Effector memory CD4-positive, alpha-beta T cell (primary cell): Measurements from ENCODE around the gene PRR5.
A peak's percentile ranks its signal among the peaks of the same experiment; 100 is the strongest.
"Not testable (repeated sequence)": the region's sequence is repeated elsewhere in the genome, so short reads cannot be mapped to it uniquely, and the experiment has no call there.

Source experiments
- DNase-seq, 3 donors: peaks; one replicate each; pipeline ENCODE4 v3.0.0-alpha.2; 2020
- H3K27ac ChIP-seq: 2 replicates; pipeline ENCODE4 v1.7.0; 2013; ENCODE audit warnings: mild to moderate bottlenecking, low read length, moderate library complexity; ENCODE audit not compliant: insufficient read depth, poor library complexity, severe bottlenecking
- H3K27me3 ChIP-seq: replicated peaks from 2 replicates; pipeline ENCODE4 v1.7.0; 2013; ENCODE audit warnings: mild to moderate bottlenecking, low read length; ENCODE audit not compliant: insufficient read depth, control insufficient read depth, poor library complexity, severe bottlenecking
- H3K36me3 ChIP-seq: 2 replicates; pipeline ENCODE4 v1.7.0; 2013; ENCODE audit warnings: mild to moderate bottlenecking, low read length, moderate library complexity; ENCODE audit not compliant: control insufficient read depth, insufficient read depth
- H3K4me1 ChIP-seq: 2 replicates; pipeline ENCODE4 v1.7.0; 2013; ENCODE audit warnings: low read length, mild to moderate bottlenecking; ENCODE audit not compliant: control insufficient read depth, insufficient read depth, poor library complexity, severe bottlenecking
- H3K4me3 ChIP-seq: 2 replicates; pipeline ENCODE4 v1.7.0; 2013; ENCODE audit warnings: low read length, low read depth, mild to moderate bottlenecking; ENCODE audit not compliant: insufficient read depth, poor library complexity, severe bottlenecking
- H3K9me3 ChIP-seq: 2 replicates; pipeline ENCODE4 v1.7.0; 2013; ENCODE audit warnings: mild to moderate bottlenecking, low read length, moderate library complexity; ENCODE audit not compliant: control insufficient read depth
- total RNA-seq, 3 donors: gene quantifications; one replicate each; lab custom pipeline; 2026; lab: John Stamatoyannopoulos, UW

The PRR5 gene, protein sequence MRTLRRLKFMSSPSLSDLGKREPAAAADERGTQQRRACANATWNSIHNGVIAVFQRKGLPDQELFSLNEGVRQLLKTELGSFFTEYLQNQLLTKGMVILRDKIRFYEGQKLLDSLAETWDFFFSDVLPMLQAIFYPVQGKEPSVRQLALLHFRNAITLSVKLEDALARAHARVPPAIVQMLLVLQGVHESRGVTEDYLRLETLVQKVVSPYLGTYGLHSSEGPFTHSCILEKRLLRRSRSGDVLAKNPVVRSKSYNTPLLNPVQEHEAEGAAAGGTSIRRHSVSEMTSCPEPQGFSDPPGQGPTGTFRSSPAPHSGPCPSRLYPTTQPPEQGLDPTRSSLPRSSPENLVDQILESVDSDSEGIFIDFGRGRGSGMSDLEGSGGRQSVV
- total RNA-seq, result 20.6 to 35.3 (median 29.4) reads per million in 3 donors

DNA sequence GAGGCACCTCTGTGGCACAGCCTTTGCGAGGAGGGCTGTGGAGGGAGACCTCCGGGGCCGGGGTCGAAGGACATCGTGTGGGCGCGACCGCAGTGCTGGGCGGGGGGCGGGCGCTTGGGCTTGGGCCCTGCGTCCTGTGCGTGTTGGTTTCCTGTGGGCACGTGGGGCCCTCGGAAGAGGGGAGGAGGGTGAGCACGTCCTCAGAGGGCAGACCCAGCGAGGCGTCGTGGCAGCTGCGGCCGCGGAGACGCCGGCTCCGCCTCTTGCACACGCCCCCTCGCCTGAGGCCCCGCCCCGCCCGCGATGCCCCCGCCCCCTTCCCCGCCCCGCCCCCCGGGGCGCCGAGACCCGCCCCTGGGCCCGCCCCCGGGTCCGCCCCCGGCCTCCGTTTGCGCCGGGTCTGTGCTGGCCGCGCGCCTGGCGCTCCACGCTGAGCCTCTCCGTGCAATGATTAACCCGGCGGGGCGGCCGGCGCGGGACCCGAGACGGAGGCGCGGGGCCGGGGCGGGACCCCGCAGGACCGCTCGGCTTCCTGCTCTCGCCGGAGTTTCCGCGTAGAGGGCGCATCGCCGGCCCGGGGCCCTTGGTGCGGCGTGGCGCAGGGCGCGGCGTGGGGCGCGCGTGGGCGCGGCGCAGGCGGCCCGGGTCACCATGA is at the start of gene PRR5:
Gene PRR5 (plus strand): TSS at position 381 of the 655 bp plus-strand sequence. CDS start 271 bp downstream, at position 652.
- Histone ChIP-seq H3K4me3 (peak within 1 kb of the TSS; percentile 68), H3K36me3 (peaks cover 6% of the 10 kb centered on the region), H3K9me3 (no peaks in the 10 kb centered on the region), H3K27me3 (no peaks in the 10 kb centered on the region), H3K4me1 (peaks cover 20% of the 10 kb centered on the region), H3K27ac (peak within 1 kb of the TSS; percentile 64)
- DNase-seq, result peak; percentile 71 to 79 (median 75)

DNA sequence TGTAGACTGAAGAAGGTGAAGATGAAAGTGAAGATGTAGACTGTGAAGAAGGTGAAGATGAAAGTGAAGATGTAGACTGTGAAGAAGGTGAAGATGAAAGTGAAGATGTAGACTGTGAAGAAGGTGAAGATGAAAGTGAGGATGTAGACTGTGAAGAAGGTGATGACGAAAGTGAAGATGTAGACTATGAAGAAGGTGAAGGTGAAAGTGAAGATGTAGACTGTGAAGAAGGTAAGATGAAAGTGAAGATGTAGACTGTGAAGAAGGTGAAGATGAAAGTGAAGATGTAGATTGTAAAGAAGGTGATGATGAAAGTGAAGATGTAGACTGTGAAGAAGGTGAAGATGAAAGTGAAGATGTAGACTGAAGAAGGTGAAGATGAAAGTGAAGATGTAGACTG is 49.1 kb upstream of the PRR5 start:
- not testable (repeated sequence) for H3K27ac ChIP-seq, H3K9me3 ChIP-seq, H3K4me3 ChIP-seq, H3K36me3 ChIP-seq, DNase-seq, H3K27me3 ChIP-seq, H3K4me1 ChIP-seq

DNA sequence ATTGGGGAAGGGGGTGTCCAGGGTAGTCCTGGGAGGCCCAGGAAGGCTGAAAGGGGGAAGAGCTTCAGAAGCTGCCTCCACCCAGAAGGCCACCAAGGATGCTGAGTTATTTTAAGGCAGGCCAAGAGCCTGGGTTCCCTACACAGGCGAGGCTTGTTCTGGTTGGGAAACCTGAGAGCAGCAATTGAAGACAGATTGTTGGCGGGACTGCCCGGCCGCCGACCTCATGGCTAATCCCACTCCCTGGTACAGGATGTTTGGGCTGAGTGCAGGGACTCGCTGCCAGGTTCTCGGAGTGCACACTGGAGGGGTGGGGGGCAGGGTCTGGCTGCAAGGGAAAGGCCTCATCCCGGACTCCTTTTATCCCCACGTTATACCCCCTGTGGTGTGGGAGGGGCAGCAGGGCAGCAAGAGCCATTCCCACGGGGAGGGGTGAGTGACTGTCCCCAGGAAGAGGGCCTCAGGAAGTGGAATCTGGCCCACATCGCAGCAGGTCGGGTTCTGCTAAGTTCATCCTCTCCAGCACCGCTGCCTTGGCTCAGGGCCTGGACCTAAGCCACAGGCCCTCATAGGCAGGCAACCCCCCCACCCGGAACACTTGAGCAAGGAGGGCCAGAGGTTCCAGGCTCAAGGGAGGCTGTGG is 43.6 kb upstream of the PRR5 start:
- Histone ChIP-seq H3K27ac (no peak overlapping the region), H3K9me3 (no peaks in the 10 kb centered on the region), H3K36me3 (no peaks in the 10 kb centered on the region), H3K4me1 (no peaks in the 10 kb centered on the region), H3K27me3 (no peaks in the 10 kb centered on the region), H3K4me3 (no peak overlapping the region)
- no peak for DNase-seq

GRCh38 chr22:44659140-44659539 is 42.9 kb upstream of the PRR5 start:
- H3K36me3 ChIP-seq, result no peaks in the 10 kb centered on the region
- H3K27me3 ChIP-seq, result no peaks in the 10 kb centered on the region
- DNase-seq, result no peak
- H3K4me3 ChIP-seq, result no peak overlapping the region
- H3K27ac ChIP-seq, result no peak overlapping the region
- H3K9me3 ChIP-seq, result no peaks in the 10 kb centered on the region
- peaks cover 7% of the 10 kb centered on the region for H3K4me1 ChIP-seq

DNA sequence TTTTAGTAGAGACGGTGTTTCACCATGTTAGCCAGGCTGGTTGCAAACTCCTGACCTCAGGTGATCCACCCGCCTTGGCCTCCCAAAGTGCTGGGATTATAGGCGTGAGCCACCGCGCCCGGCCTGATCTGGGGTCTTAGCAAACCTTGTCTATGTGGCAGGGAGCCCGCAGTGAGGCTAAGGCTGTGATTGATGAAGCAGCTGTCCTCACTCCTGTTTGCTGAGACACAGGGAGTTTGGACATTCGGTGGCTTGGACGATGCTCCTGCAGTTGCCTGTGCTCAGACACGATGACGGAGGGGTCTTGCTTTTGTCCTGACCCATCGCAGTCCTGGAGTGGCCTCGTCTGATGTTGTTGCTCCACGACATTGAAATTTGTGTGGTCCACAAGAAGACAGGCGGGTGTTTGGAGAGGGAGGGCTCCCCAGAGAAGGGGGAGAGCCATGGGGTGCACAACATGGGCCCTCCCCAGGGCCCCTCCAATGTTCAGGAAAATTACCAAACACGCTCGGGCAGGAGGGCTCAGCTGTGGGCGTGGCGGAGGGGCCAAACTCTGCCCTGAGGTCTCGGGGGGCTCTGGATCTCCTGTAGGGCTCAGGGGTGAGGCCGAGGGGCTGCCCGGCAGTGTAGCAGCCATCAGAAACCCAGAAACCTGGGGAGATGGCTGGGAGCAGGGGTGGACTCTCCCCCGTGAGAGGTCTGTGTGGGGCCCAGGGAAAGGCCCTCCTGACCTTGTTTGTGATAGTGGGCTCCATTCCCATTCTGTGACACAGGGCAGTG is 41.8 kb upstream of the PRR5 start:
- no peaks in the 10 kb centered on the region for H3K9me3 ChIP-seq
- H3K4me1 ChIP-seq, result peaks cover 16% of the 10 kb centered on the region
- no peaks in the 10 kb centered on the region for H3K27me3 ChIP-seq
- no peaks in the 10 kb centered on the region for H3K36me3 ChIP-seq
- H3K4me3 ChIP-seq, result no peak overlapping the region
- H3K27ac ChIP-seq, result no peak overlapping the region
- no peak for DNase-seq

DNA sequence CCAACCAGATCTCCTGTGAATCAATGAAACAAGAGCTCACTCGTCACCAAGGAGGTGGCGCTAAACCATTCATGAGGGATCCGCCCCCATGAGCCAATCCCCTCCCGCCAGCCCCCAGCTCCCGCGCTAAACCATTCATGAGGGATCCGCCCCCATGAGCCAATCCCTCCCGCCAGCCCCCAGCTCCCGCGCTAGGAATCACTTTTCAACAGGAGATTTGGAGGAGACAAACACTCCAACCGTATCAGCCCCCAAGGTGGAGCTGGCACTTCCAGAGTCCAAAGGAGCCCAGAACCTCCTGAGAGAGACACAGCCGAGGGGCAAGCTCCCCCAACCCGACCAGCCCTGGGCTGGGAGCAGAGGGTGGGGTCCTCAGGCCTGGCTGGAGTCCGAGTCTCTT is 40.9 kb upstream of the PRR5 start:
- no peak overlapping the region for H3K4me3 ChIP-seq
- no peak overlapping the region for H3K27ac ChIP-seq
- no peak for DNase-seq
- no peaks in the 10 kb centered on the region for H3K36me3 ChIP-seq
- H3K4me1 ChIP-seq, result peaks cover 20% of the 10 kb centered on the region
- H3K27me3 ChIP-seq, result no peaks in the 10 kb centered on the region
- H3K9me3 ChIP-seq, result no peaks in the 10 kb centered on the region

DNA sequence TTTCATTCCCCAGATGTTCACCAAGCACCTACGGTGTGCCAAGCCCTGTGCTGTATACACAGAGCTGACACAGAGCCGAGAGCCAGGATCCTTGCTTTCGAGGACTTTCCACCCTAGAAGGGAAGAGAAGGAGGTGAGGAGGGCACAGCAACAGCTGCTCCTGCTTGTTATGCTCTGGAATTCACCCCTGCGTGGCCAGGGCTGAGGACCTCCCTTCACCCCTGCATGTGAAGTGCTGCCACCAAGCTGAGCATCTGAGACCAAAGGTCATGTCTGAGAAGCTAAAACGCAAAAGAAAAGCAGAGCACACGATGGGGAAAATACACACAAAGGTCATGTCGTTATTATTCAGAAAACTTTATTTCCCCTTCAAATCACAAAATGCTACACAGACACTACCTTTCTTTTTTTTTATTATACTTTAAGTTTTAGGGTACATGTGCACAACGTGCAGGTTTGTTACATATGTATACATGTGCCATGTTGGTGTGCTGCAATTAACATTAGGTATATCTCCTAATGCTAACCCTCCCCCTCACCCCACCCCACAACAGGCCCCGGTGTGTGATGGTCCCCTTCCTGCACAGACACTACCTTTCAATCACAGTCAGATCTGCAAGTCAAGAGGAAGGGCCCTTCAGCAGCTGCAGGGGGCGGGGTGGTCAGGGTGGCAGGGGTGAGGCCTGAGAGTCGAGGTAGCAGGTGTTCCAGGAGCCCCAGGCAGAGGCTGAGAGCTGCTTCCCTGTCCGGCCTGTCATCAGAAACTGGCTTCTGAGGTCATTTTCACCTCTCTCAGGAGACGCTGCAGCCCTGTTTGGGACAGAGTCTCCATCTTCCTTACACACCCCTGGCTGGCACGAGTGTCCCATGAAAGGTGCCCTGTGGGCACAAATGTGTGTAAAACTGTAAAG is 40.1 kb upstream of the PRR5 start:
- Histone ChIP-seq H3K27ac (no peak overlapping the region), H3K4me3 (no peak overlapping the region), H3K36me3 (no peaks in the 10 kb centered on the region), H3K9me3 (no peaks in the 10 kb centered on the region), H3K4me1 (peaks cover 20% of the 10 kb centered on the region), H3K27me3 (no peaks in the 10 kb centered on the region)
- DNase-seq, result no peak

DNA sequence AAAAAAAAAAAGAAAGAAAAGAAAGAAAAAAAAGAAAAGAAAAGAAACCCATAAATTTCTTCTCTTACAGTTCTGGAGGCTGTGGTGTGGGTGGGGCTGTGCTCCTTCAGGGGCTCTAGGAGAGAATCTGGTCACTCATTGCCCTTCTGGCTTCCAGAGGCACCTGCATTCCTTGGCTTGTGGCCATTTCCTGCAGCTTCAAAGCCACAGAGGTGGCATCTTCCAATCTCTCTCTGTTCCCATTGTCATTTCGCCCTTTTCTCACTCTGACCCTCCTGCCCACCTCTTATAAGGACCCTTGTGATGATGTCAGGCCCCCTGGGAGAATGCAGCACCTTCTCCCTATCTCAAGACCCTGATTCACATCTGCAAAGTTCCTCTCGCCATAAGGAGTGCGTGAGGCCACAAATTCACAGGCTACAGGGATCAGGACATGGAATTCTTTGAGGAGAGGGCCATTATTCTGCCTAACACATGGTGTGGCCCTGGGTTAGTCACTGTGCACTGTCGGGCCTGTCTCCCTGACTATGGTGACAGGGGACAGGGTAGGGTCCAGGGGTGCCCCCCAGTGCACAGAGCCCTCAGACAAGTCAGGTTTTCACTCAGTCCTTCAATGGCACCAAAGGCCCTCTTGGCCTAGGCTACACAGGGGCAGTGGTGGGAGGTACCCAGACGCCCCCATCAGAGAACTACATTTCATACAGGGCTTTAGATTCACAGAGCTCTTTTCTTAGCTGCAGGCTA is 38.6 kb upstream of the PRR5 start:
- peaks cover 31% of the 10 kb centered on the region for H3K4me1 ChIP-seq

More for the DNA sequence above, 38.6 kb upstream of the PRR5 start:
- Histone ChIP-seq H3K9me3 (no peaks in the 10 kb centered on the region), H3K27ac (peak overlapping the region; percentile 49), H3K27me3 (no peaks in the 10 kb centered on the region), H3K4me3 (no peak overlapping the region), H3K36me3 (no peaks in the 10 kb centered on the region)
- no peak for DNase-seq
